NCI-H2081 (cell line): ENCODE data around the gene GABPB2.
"Not testable (repeated sequence)": the region's sequence is repeated elsewhere in the genome, so short reads cannot be mapped to it uniquely, and the experiment has no call there.

Experiments
- DNase-seq, 2 experiments: peaks; one replicate each; lab custom pipeline; 2025; lab: John Stamatoyannopoulos, UW

Gene GABPB2

DNA sequence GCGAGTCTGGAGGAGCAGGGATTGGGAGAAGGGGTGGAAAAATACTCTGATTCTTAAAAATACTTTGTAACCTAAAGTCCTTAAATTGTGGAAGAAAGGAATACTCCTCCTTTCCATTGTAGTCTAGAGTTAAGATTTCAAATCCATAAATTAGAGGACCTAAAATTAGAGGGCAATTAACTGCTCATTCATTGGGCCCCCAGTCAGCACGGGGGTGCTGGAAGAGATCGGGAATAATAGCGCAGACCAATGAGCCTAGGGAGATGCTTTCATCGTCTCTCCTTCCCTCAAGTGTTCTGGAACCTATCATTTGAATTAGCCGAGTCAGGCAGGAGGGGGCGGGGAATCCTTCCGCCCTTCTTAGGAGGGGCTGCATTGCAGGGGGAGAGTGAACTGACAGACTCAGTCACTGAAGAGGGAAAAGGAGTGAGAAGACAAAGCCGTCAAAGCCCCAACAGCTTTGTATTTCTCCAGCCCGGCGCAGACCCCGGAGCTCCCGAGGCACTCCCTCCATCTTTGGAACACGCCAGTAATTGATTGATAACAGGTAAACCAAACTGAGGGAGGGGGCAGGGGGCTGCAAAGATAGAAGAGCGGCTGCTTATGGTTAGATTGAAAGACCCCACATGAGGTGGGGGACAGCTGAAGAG, 10.4 kb upstream of the GABPB2 start, which contains the start of gene MLLT11:
MLLT11 (plus strand) TSS at position 391 of the 650 bp plus-strand sequence. CDS start 6,828 bp downstream, outside the sequence.
- peak; percentile 78 to 90 for DNase-seq

DNA sequence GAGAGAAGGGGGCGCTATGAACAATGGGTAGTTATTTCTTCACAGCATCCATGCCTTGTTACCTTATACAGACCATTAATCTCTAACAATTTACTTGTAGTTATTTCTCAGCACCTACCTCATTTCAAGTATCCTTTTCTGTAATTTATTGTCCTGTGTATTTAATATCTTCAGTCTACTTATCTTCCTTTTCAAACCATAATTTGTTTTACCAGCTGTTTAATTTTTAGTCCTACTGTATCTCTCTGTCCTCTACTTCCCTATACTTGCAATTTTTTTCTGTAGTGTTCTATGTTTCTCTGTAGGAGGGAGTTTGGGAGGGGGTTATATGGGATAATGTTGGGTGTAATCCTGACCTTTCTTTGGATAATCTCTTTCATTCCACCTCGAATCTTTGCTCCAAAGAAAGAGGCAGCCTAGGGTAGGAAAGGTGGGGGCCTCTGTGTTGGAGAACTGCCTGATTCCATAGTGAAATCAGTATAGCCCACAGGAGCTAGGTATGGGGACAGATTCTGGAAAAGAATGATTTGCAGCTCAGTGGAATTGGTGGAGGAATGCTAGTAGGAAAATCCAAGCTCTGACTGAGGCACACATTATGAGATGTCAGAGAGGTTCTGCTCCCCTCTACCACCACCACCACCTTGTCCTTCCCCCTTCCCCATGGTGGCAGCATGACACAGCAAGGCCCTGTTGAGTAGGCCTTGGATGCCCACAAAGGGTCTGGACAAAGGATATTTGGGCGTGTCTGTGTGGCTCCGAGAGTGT, 9.7 kb upstream of the GABPB2 start:
- DNase-seq = peak; percentile 56 to 76

DNA sequence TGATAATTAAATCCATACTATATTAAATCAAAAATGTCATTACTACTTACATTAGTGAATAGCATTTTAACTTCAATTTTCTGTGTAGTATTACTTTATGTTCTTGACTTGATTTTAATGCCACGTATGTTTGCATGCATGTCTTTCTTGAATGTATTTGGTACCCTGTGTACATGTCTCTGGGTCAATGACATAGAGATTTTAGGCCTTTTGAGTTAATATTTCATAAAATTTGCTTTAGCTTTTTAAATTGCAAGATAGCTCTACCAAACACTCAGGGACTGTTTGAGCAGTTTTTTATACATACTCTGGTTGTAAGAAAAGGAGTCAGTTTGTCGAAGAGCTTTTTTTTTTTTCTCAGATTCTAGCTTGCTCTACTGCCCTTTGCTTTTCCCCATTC, 8.9 kb upstream of the GABPB2 start:
- no peak for DNase-seq

DNA sequence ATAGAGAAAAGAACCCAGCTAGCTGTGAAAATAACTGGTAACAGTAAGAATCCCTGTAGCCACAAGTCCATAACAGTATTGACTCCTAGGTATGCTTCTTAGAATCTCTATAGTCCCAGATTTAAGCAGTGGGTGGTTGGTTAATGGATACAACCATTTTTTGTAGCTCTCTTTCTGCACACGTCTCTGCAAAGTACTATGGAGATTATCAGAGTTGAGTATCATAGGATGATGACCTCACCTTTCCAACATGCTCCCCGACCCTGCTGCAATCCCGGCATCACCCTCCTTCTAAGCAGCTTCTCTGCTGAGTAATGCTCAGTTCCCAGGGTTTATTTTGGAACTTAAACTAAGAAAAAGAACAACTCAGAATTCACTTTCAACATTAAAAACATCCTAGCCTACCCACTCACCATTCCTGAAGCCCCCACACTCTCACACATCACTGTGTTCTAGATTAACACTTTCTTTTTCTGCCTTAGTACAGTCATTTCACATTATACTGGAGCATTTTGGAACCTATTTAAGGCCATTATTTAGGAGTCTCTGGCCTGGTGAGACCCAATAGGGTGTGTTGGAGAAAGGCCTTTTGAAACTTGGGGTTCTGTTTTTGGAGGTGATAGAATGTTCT, 7.7 kb upstream of the GABPB2 start:
- no peak for DNase-seq

DNA sequence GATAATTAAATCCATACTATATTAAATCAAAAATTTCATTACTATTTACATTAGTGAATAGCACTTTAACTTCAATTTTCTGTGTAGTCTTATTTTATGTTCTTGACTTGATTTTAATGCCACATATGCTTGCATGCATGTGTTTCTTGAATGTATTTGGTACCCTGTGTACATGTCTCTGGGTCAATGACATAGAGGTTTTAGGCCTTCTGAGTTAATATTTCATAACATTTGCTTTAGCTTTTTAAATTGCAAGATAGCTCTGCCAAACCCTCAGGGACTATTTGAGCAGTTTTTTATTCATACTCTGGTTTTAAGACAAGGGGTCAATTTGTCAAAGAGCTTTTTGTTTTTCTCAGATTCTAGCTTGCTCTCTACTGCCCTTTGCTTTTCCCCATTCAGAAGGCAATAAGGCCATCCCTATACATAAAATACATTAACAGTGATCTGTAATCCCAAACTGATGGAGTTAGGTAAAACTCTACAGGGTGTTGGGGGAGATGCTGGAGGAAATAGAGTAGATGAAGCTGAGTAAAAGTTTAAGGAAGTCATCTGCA, 5.4 kb upstream of the GABPB2 start:
- no peak for DNase-seq

DNA sequence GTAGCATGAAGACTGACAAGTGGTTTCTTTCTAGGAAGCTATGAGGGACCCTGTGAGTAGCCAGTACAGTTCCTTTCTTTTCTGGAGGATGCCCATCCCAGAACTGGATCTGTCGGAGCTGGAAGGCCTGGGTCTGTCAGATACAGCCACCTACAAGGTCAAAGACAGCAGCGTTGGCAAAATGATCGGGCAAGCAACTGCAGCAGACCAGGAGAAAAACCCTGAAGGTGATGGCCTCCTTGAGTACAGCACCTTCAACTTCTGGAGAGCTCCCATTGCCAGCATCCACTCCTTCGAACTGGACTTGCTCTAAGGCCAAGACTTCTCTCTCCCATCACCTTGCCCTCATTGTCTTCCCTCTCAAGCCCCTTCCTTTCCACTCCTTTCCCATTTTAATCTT, 3.4 kb upstream of the GABPB2 start:
- no peak for DNase-seq

DNA sequence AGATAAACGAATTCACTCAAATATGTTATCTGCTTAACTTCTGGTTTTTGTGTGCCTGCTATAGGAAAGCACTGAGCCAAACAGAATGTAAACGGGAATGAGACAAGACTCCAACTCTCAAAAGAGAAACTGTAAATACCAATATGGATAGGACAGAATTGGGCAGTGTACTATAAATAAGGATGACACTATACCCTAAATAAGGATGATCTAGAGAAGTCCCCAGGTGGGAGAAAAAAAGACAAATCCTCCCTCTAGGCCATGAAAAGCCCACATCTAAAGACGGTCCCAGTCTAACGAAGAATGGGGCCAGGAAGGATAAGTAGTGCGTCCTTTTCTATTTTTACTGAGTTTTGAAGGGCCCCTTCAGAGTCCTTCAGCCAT, 1.5 kb upstream of the GABPB2 start:
- DNase-seq = no peak

DNA sequence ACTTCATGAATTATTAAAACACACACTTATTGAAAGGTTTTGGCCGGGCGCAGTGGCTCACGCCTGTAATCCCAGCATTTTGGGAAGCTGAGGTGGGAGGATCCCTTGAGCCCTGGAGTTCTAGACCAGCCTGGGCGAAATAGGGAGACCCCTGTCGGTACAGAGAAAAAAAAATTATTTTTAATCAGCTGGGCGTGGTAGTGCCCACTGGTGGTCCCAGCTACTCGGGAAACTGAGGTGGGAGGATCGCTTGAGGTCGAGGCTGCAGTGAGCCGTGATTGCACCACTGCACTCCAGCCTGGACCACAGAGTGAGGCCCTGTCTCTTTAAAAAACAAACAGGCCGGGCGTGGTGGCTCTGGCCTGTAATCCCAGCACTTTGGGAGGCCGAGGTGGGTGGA, 1.7 kb downstream of the GABPB2 start:
- no peak for DNase-seq

DNA sequence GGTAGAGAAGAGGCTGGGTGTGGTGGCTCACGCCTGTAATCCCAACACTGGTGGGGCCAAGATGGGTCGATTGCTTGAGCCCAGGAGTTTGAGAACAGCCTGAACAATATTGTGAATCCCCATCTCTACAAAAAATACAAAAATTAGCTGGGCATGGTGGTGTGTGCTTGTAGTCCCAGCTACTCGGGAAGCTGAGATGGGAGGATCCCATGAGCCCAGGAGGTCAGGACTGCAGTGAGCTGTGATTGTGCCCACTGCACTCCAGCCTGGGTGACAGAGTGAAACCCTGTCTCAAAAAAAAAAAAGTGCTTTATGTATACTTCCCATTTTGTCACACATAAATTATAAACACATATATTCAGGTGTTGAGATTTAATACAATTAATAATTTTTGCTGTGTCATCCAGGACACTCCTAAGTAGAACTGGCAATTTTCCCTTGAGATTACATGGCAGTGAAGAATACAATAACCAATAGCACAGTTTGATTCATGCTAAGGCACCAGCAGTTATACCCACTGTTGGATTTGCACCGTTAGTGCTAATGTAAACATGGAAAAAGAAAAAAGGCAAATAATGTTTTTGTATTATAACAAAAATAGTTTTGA, 15.5 kb downstream of the GABPB2 start:
- DNase-seq = peak in 1 of 2 experiments; percentile 19

DNA sequence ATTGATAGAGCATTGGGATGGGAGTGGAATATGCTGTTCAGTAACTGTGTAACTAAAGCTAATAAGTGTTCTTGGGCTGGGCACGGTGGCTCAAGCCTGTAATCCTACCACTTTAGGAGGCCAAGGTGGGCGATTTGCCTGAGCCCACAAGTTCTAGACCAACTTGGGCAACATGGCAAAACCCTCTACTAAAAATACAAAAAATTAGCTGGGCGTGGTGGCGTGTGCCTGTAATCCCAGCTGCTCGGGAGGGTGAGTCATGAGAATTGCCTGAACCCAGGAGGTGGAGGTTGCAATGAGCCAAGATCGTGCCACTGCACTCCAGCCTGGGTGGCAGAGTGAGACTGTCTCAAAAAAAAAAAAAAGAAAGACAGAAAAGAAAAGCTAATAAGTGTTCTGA, 26.9 kb downstream of the GABPB2 start:
- not testable (repeated sequence) for DNase-seq

DNA sequence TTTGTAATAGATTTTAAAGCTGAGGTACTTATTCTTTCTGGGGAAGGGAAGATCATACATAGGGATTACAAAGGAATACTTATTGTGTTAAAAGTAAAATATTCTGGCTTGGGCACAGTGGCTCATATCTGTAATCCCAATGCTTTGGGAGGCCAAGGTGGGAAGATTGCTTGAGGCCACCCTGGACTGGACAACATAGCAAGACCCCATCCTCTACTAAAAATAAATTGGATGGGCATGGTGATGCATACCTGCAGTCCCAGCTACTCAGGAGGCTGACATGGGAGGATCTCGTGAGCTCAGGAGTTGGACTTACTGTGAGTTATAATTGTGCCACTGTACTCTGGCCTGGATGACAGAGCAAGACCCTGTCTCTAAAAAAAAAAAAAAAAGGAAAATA, 27.6 kb downstream of the GABPB2 start:
- no peak for DNase-seq

DNA sequence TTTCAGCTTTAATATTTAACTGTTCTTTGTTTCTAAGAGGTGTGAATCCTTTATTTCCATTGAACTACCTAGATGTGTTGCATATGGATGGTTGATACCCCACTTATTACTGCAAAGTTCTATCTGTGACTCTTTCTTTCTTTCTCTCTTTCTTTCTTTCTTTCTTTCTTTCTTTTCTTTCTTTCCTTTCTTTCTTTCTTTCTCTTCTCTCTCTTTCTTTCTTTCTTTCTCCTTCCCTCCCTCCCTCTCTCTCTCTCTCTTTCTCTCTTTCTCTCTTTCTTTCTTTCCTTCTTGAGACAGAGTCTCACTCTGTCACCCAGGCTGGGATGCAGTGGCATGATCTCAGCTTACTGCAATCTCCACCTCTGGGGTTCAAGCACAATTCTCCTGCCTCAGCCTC, 34.1 kb downstream of the GABPB2 start:
- no peak for DNase-seq

DNA sequence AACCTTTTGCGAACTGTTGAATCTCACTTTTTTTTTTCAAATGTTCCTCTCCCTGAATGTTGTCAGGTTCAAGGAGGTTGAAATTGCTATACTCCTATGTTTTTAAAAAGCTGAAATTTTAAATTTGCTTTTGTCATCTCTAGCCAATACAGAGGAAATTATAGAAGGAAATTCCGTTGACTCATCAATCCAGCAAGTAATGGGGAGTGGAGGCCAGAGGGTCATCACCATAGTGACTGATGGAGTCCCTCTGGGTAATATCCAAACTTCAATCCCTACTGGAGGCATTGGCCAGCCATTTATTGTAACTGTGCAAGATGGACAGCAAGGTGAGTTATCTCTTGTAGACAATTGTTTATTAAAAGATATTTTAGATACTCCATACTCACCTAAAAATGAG, 36.3 kb downstream of the GABPB2 start:
- DNase-seq = no peak

DNA sequence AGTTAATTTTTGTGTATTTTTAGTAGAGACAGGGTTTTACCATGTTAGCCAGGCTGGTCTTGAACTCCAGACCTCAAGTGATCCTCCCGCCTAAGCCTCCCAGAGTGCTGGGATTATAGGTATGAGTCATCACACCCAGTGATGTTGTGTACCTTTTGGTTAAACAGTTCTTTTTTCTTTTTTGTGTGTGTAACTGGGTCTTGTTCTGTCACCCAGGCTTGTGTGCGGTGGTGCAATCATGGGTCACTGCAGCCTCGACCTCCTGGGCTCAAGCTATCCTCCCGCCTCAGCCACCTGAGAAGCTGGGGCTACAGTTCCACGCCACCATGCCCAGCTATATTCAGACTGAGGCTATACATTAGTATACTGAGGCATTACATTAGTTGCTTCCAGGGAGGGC, 37.8 kb downstream of the GABPB2 start:
- DNase-seq = no peak

DNA sequence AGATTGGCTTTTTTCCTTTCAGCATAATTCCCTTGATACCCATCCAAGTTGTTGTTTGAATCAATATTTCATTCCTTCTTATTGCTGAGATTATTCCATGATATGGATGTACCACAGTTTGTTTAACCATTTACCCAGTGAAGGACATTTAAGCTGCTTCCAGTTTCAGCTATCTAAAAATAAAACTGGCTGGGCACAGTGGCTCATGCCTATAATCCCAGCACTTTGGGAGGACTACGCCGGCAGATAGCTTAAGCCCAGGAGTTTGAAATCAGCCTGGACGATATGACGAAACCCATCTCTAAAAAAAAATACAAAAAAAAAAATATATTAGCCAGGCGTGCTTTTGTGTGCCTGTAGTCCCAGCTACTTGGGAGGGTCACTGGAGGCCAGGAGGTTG, 43.3 kb downstream of the GABPB2 start:
- DNase-seq = no peak

DNA sequence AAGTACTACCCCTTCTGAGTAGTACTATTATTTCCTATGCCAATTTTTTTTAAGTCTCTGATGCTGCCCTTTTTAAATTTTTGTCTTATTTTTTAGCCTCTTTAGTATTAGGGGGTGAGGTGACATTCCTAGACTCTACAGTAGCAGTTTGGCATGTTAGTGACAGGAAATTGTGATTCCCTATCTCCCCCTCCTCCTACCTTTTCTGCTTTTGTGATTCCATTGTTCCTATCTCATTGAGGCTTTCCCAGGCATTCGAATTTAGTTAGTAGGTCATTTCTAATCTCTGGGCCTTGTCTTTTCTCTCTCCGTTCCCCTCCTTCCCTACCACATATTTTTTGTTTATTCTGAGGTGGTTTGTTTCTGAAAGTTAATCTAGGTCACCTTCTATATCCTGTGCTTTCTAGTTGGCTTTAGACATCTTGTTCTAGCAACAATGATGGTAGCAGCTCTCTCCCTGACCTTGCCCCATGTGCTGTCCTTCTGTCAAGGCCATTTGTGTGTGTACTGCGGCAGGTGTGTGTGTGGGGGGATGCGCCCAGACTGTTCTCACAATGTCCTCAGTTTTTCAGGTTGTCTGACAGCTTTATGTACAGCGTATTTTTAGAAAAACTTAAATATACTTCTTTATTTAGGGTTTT, 54.3 kb downstream of the GABPB2 start:
- no peak for DNase-seq

DNA sequence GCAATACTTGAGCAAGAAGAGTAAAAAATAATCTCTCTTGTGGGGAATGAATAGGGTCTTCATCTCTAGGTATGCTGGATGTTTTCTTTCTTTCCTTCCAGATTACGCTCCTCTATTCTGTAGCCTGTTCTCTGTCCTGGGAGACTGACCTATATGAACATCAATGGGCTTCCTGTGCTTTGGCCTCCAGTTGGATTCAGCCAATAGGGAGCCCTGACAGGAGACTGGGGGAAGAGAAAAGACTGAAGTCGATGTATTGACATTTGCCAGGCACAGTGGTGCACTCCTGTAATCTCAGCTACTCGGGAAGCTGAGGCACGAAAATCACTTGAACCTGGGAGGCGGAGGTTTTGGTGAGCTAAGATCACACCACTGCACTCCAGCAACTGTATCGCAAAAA, 58.2 kb downstream of the GABPB2 start:
- DNase-seq = no peak

DNA sequence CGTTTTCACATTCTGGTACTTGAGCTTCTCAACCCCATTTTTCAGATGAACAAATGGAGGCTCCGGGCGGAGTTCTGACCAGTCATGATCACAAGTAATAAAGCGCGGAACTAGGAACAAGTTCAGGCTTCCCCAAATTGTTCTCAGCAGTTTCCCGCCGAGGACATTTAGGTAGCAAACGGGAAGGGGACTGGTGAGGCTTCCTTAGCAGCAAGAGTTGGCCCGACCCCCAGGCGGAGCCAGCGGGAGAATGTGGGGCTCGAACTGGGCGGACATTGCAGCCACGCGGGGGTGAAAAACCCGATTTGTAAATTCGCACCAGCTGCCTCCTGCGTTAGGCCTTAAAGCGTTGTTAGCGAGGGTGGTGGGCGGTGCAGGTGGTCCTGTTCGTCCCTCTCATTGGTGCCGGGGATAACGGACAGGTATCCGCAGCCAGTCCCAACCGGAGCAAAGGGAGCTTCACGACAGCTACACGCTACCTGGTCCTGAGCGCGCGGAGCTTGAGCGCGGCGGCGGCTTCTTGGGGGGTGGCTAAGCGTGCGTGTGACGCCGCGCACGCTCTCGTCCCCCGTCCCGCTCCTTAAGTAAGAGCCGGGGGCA, 60.5 kb downstream of the GABPB2 start:
- no peak for DNase-seq

DNA sequence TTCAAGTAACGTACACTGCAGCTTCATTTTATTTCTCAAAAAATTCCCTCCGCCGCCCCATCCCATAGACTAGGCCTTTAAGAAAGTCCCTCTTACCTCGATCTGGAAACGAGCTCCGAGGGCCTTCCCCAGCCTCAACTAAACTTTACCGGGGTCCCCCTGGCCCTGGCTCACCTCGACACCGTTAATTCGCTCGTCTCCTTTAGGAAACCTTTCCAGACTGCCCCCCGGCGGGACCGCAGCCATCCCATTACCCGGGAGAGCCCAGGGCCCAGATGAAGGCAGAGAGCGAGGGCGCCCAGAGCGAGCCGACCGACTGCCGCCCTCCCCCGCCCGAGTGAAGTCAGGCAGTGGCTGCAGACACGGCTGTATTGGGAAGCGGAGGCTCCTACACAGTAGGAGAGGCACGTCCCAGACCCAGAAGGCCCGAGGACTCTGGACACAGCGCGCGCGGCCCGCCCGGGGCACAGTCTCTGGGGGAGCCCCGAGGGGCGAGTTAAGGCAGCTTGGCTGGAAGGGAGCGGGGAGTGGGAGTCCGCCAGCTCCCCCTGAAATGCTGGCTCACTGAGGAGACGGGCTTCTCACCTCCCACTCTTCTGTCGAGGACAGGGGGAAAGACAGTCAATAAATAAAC, 61.3 kb downstream of the GABPB2 start:
- no peak for DNase-seq

DNA sequence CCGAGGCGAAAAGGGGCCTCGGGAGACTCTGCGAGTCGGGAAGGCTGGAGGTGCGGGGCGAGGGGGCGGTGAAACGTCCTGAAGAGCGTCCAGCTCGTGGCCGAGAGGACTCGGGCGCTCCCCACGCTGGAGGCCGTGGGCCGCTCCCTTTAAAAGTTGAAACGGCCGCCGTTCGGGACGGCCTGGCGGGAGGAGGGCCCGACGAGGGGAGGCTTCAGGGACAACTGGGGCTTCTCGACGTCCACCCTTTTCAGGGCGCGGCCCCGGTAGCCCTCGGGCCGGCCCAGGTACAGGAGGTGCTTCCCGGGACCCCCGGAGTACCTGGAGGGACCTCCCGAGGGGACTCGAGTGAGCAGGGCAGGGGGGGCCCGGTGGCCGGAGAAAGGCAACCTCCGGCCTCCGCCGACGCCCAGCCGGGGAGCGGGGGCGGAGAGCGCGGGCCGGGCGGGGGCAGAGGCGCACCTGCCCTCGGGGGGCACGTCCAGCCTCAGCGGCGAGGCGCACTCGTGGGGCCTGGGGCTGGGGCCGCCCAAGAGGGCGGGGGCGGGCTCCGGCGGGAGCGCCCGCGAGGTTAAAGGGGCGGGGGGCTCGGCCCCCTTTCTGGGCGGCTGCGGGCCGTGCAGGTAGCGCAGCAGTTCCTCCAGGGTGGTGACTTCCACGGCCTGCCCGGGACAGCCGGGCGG, 61.9 kb downstream of the GABPB2 start:
- no peak for DNase-seq
